A549 (cell line): ENCODE results near the gene OPRD1.

Experiments used
- CBX2 ChIP-seq: fragments of 200-600 bp; sonication (generic); IDR thresholded peaks from 2 replicates; pipeline ENCODE4 v1.6.1; 2016; ENCODE audit warnings: low read depth, mild to moderate bottlenecking, borderline replicate concordance
- CTCF ChIP-seq: fragments of >200 bp; sonication (Bioruptor Twin); formaldehyde crosslinking; IDR thresholded peaks from 3 replicates; pipeline ENCODE4 v1.5.1; 2016
- EP300 ChIP-seq, 2 experiments: fragments of >200 bp; sonication (Bioruptor Twin); formaldehyde crosslinking; IDR thresholded peaks; 2 replicates in 1 of 2; 3 replicates in 1 of 2; pipeline ENCODE4 v1.6.1; 2016 to 2017
- JUN ChIP-seq, 2 experiments: fragments of >200 bp; sonication (Bioruptor Twin); formaldehyde crosslinking; IDR thresholded peaks; 2 replicates in 1 of 2; 3 replicates in 1 of 2; pipeline ENCODE4 v1.6.1; 2016 to 2017
- JUNB ChIP-seq: fragments of >200 bp; sonication (Bioruptor Twin); formaldehyde crosslinking; IDR thresholded peaks from 2 replicates; pipeline ENCODE4 v1.6.1; 2016
- MAX ChIP-seq: IDR thresholded peaks from 2 replicates; pipeline ENCODE4 v1.6.1; 2012
- PHF8 ChIP-seq: fragments of 200-600 bp; sonication (generic); IDR thresholded peaks from 2 replicates; pipeline ENCODE4 v1.6.1; 2016; ENCODE audit warnings: low read depth, mild to moderate bottlenecking, antibody characterized with exemption, moderate library complexity, borderline replicate concordance
- POLR2A ChIP-seq: IDR thresholded peaks from 2 replicates; pipeline ENCODE4 v1.6.1; 2012; ENCODE audit warnings: mild to moderate bottlenecking, low read length
- RAD21 ChIP-seq, 2 experiments: fragments of >200 bp in 1 of 2; sonication (Bioruptor Twin) in 1 of 2; formaldehyde crosslinking in 1 of 2; IDR thresholded peaks in 1 of 2; conservative IDR thresholded peaks in 1 of 2; 2 replicates in 1 of 2; 3 replicates in 1 of 2; pipeline ENCODE4 v1.6.1; 2012 to 2018; ENCODE audit warnings: inconsistent platforms in 1 of 2
- REST ChIP-seq: fragments of 200-600 bp; sonication (generic); IDR thresholded peaks from 2 replicates; pipeline ENCODE4 v1.6.1; 2016; ENCODE audit warnings: antibody characterized with exemption, mild to moderate bottlenecking, moderate library complexity
- RFX5 ChIP-seq: fragments of 450-650 bp; IDR thresholded peaks from 2 replicates; pipeline ENCODE4 v1.7.1; 2014; ENCODE audit warnings: antibody characterized with exemption, mild to moderate bottlenecking, moderate library complexity
- SMC3 ChIP-seq: fragments of >200 bp; sonication (Bioruptor Twin); formaldehyde crosslinking; IDR thresholded peaks from 3 replicates; pipeline ENCODE4 v1.6.1; 2018; ENCODE audit warnings: inconsistent platforms
- ZFP36 ChIP-seq: fragments of 450-650 bp; IDR thresholded peaks from 2 replicates; pipeline ENCODE4 v1.6.1; 2014; ENCODE audit warnings: borderline replicate concordance; ENCODE audit not compliant: partially characterized antibody

GRCh38 chr1:28871631-28872401 lies 59.8 kb downstream of the OPRD1 start:
- TF ChIP-seq POLR2A, result no peak
- no peak for TF ChIP-seq CTCF
- no peak for TF ChIP-seq RAD21 (conservative IDR thresholded peaks at IDR 0.05 in 1 of 2, IDR thresholded peaks at IDR 0.05 in 1 of 2)
- TF ChIP-seq MAX, result no peak
- TF ChIP-seq RFX5, result no peak
- no peak for TF ChIP-seq JUNB
- no peak for TF ChIP-seq ZFP36
- TF ChIP-seq PHF8, result no peak
- TF ChIP-seq CBX2, result no peak
- no peak for TF ChIP-seq SMC3
- no peak for TF ChIP-seq EP300 (IDR thresholded peaks at IDR 0.05)
- TF ChIP-seq REST, result no peak
- TF ChIP-seq JUN (IDR thresholded peaks at IDR 0.05), result no peak
